GF-D8 (cell line): Measurements from ENCODE around the gene POLN.
A peak's percentile ranks its signal among the peaks of the same experiment; 100 is the strongest.
"Not testable (repeated sequence)": the region's sequence is repeated elsewhere in the genome, so short reads cannot be mapped to it uniquely, and the experiment has no call there.

Experiments used
- DNase-seq: peaks from one replicate; lab custom pipeline; 2025; lab: John Stamatoyannopoulos, UW

POLN gene

DNA sequence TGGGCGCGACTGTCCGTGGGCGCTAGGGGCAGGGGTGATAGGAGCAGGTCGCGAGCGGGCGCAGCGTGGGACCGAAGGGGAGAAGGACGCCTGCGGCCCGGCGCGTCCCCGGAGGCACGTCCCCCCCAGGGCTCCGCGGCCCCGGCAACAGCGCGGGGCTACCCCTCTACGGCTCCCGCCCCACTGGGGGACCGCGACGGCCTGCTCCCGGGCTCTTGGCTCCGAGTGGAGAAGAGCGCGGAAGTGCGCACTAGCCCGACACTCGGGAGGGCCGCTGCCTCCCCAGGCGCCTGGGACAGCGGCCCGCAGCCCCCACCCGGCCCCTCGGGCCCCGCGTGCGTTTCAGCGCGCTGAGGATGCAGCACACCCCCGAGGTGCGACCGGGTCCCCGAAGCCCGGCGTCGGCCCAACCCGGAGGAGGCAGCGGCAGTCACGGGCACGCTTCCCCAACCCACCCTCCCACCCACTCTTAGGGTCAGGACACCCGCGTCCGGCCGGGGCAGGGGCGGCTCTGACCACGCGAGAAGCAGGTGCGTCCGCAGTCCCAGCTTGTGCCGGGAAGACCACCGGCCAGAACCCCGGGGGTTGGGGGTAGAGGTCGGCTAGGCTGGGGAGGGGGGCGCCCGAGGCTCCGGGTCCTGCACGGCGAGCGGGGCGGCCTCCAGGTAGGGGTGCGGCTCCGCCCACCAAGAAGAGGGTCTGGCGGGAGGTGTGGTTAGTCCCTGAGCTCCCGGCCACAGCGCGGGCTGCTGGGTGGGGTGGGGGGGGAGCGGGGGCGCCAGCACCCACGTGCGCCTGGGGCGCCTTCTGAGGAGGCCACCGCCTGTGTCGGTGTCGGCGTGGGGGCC is 201.3 kb downstream of the POLN start:
- DNase-seq: no peak

DNA sequence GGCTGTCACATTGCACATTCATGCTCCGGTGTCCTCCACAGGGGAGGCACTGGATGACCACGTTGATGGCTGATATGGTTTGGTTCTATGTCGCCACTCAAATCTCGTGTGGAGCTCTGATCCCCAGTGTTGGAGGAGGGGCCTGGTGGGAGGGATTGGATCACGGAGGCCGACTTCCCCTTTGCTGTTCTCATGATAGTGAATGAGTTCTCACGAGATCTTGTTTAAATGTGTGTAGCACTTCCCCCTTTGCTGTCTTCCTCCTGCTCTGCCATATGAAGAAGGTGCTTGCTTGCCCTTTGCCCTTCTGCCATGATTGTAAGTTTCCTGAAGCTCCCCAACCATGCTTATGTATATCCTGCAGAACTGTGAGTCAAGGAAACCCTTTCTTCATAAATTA is 205.1 kb downstream of the POLN start:
- DNase-seq: peak; percentile 39

DNA sequence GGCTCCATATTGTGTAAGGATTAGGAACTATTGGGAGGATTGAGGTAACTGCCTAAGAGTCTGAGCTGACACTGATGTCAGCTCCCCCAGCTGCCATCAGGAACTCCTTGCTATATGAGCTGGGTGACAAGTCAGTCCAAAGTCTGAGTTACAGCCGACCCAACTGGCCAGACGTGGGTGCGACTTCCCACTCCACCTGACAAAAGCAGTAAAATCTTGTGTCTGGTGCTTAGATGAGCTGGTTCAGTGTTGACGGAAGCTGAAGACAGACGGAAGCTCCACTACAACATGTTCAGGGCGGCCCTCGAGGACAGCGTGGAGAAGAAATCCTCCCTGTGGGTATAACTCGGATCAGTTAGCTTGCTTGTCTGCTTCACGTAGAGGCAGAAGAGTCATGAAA is 205.6 kb downstream of the POLN start:
- DNase-seq: no peak

DNA sequence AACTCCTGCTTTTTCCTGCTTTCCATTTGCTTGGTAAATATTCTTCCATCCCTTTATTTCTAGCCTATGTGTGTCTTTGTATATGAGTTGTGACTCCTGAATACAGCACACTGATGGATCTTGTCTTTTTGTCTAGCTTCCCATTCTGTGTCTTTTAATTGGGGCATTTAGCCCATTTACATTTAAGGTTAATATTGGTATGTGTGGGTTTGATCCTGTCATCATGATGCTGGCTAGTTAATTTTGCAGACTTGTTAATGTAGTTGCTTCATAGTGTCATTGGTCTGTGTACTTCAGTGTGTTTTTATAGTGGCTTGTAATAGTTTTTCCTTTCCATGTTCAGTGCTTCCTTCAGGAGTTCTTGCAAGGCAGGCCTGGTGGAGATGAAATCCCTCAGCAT is 210.8 kb downstream of the POLN start:
- not testable (repeated sequence) for DNase-seq

DNA sequence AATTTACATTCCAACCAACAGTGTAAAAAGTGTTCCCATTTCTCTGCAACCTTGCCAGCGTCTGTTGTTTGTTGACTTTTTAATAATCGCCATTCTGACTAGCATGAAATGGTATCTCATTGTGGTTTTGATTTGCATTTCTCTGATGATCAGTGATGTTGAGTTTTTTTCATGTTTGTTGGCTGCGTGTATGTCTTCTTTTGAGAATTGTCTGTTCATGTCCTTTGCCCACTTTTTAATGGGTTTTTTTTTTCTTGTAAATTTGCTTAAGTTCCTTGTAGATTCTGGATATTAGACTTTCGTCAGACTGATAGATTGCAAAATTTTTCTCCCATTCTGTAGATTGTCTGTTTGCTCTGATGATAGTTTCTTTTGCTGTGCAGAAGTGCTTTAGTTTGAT is 214.8 kb downstream of the POLN start:
- DNase-seq: not testable (repeated sequence)

DNA sequence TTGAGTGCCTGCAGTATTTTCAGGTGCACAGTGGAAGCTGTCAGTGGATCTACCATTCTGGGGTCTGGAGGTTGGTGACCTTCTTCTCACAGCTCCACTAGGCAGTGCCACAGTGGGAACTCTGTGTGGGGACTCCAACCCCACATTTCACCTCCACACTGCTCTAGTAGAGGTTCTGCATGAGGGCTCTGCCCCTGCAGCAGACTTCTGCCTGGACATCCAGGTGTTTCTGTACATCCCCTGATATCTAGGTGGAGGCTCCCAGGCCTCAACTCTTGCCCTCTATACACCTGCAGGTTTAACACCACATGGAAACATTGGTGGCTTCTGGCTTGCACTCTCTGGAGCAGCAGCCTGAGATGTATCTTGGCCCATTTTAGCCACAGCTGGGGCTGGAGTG is 216.1 kb downstream of the POLN start:
- DNase-seq: no peak

DNA sequence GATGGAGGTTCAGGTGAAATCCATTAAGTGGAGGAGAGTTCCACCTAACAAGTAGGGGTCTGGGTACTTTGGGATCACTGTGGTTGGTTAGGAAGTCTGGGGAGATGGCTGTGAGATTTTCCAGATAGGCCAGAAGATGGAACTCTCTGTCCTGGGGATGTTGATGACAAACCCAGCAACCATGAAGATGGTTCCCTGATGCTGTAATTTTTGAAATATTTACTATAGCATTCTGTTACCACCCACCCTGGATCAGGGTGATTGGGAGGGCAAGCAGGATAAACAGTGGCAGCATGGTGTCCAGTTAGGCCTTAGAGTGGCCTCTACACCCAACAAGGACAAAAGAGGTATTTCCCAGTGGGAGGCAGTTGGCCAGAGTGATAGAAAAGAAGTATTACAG is 217.2 kb downstream of the POLN start:
- no peak for DNase-seq
